GM23248 (cell line): ENCODE results near the gene PLCXD1. TPM values are rescaled to one million over a fixed set of nuclear protein-coding genes. Genes with fewer than 3 reads are reported as not detected.

ENCODE experiments used
- DNase-seq: peaks from one replicate; pipeline ENCODE4 v3.0.0-alpha.2; 2015
- H2AFZ ChIP-seq: fragments of 200-600 bp; sonication (generic); 2 replicates; pipeline ENCODE4 v1.6.1; 2016; ENCODE audit warnings: antibody characterized with exemption
- H3F3A ChIP-seq: fragments of 200-600 bp; sonication (generic); 2 replicates; pipeline ENCODE4 v1.6.1; 2016; ENCODE audit warnings: mild to moderate bottlenecking, antibody characterized with exemption, mixed run types; ENCODE audit not compliant: insufficient read depth
- H3K27ac ChIP-seq: fragments of 200-600 bp; sonication (generic); 2 replicates; pipeline ENCODE4 v1.5.1; 2016; ENCODE audit warnings: mild to moderate bottlenecking
- H3K27me3 ChIP-seq: fragments of 200-600 bp; sonication (generic); replicated peaks from 2 replicates; pipeline ENCODE4 v1.6.1; 2016; ENCODE audit warnings: mild to moderate bottlenecking; ENCODE audit not compliant: insufficient read depth
- H3K36me3 ChIP-seq: fragments of 200-600 bp; sonication (generic); 2 replicates; pipeline ENCODE4 v1.6.1; 2016; ENCODE audit warnings: low read depth, mild to moderate bottlenecking
- H3K4me1 ChIP-seq: fragments of 200-600 bp; sonication (generic); 2 replicates; pipeline ENCODE4 v1.6.1; 2016; ENCODE audit warnings: mild to moderate bottlenecking; ENCODE audit not compliant: insufficient read depth
- H3K4me2 ChIP-seq: fragments of 200-600 bp; sonication (generic); one replicate; pipeline ENCODE4 v1.6.1; 2016; ENCODE audit warnings: mild to moderate bottlenecking; ENCODE audit not compliant: unreplicated experiment
- H3K4me3 ChIP-seq: fragments of 200-600 bp; sonication (generic); 2 replicates; pipeline ENCODE4 v1.5.1; 2016; ENCODE audit warnings: mild to moderate bottlenecking
- H3K79me2 ChIP-seq: fragments of 200-600 bp; sonication (generic); 2 replicates; pipeline ENCODE4 v1.6.1; 2016; ENCODE audit warnings: mild to moderate bottlenecking; ENCODE audit not compliant: insufficient read depth
- H3K9ac ChIP-seq: fragments of 200-600 bp; sonication (generic); 2 replicates; pipeline ENCODE4 v1.6.1; 2016; ENCODE audit warnings: mild to moderate bottlenecking
- H3K9me2 ChIP-seq: fragments of 200-600 bp; sonication (generic); 2 replicates; pipeline ENCODE4 v1.6.1; 2016; ENCODE audit warnings: mixed run types, mild to moderate bottlenecking, moderate library complexity; ENCODE audit not compliant: insufficient read depth
- H3K9me3 ChIP-seq: fragments of 200-600 bp; sonication (generic); one replicate; pipeline ENCODE4 v1.6.1; 2017; ENCODE audit warnings: low read depth
- H4K20me1 ChIP-seq: fragments of 200-600 bp; sonication (generic); 2 replicates; pipeline ENCODE4 v1.6.0; 2016; ENCODE audit not compliant: insufficient read depth
- EZH2 ChIP-seq: fragments of 200-600 bp; sonication (generic); IDR thresholded peaks from 2 replicates; pipeline ENCODE4 v1.6.1; 2018; ENCODE audit warnings: antibody characterized with exemption, mild to moderate bottlenecking; ENCODE audit not compliant: insufficient read depth, poor library complexity, severe bottlenecking
- EZH2phosphoT487 ChIP-seq: fragments of 200-600 bp; sonication (generic); IDR thresholded peaks from 2 replicates; pipeline ENCODE4 v1.6.1; 2018; ENCODE audit warnings: antibody characterized with exemption, moderate library complexity, mild to moderate bottlenecking, low read depth; ENCODE audit not compliant: insufficient read depth
- WGBS, 2 experiments: methylation state at CpG; one replicate each; pipeline ENCODE4 v1.1.6; 2015 to 2017; ENCODE audit warnings: low lambda C conversion rate in 2 of 2, low coverage in 1 of 2; ENCODE audit errors: missing lambda C conversion rate in 2 of 2; 5-methylcytosine and 5-hydroxymethylcytosine counted together
- in situ Hi-C: fragments of 300-500 bp; cut with MboI; formaldehyde crosslinking; loops from 2 replicates; pipeline ENCODE4 v1.15.0; 2020
- polyA plus RNA-seq: library from polyadenylated mRNA; unstranded; fragments of >200 nt; fragmentation: Nextera tagmentation; extraction: Ambion mirVana; gene quantifications from 2 replicates; pipeline ENCODE4 v1.2.1, GENCODE V29; 2016
- total RNA-seq: library from RNA; depleted of rRNA; stranded (reverse); fragments of >200 nt; shearing (Covaris generic); gene quantifications from 2 replicates; pipeline ENCODE4 v1.2.3, GENCODE V29; 2014; rRNA removed

The PLCXD1 gene
- total and polyA plus RNA-seq, 2 experiments from 2014 or later, result 3.3 to 4.3 TPM

- in situ Hi-C loops, result no loop called here
Observed at GRCh38 chrX:352582-353314, 71.6 kb downstream of the PLCXD1 start.

More at GRCh38 chrX:352582-353314, 71.6 kb downstream of the PLCXD1 start:
- H3F3A ChIP-seq, result no peaks in the 10 kb centered on the region
- no peak for DNase-seq
- H3K4me3 ChIP-seq, result no peak overlapping the region
- H3K79me2 ChIP-seq, result no peaks in the 10 kb centered on the region
- no peaks in the 10 kb centered on the region for H3K9me3 ChIP-seq
- no peak overlapping the region for H3K4me2 ChIP-seq
- H3K9me2 ChIP-seq, result no peaks in the 10 kb centered on the region
- H3K27ac ChIP-seq, result no peak overlapping the region
- TF ChIP-seq EZH2phosphoT487, result no peak
- TF ChIP-seq EZH2, result no peak
- H3K4me1 ChIP-seq, result peaks cover 4% of the 10 kb centered on the region; the same call in 1 of the 2 replicates
- no peaks in the 10 kb centered on the region for H4K20me1 ChIP-seq
- H2AFZ ChIP-seq, result no peak overlapping the region
- no peaks in the 10 kb centered on the region for H3K36me3 ChIP-seq
- no peaks in the 10 kb centered on the region for H3K27me3 ChIP-seq
- no peak overlapping the region for H3K9ac ChIP-seq
- WGBS, 2 experiments, result 94 to 96% methylated on average over 35 to 39 of the region's 39 CpGs

Other genes starting within 250 kb of the PLCXD1 start
- gene GTPBP6, start 37.4 kb downstream of the PLCXD1 start, total RNA-seq, result 32.4 and 34.5 TPM in 2 replicates
- gene GTPBP6, start 37.4 kb downstream of the PLCXD1 start, polyA plus RNA-seq, result 28.1 TPM in 2 replicates
- 16.6 and 20.5 TPM in 2 replicates for gene PPP2R3B, start 105.5 kb downstream of the PLCXD1 start, total RNA-seq
- gene PPP2R3B, start 105.5 kb downstream of the PLCXD1 start, polyA plus RNA-seq, result 4.7 and 7.4 TPM in 2 replicates